22Rv1 (cell line): Measurements from ENCODE around the gene LAMTOR1.
"Not testable (repeated sequence)": the region's sequence is repeated elsewhere in the genome, so short reads cannot be mapped to it uniquely, and the experiment has no call there.

ENCODE experiments used
- H3K27ac ChIP-seq: fragments of 450-650 bp; 2 replicates; pipeline ENCODE4 v1.5.1; 2017
- ZFX ChIP-seq: fragments of 450-650 bp; IDR thresholded peaks from 2 replicates; pipeline ENCODE4 v1.6.1; 2017; ENCODE audit warnings: antibody characterized with exemption, borderline replicate concordance
- TF ChIP-seq, protein P1 (sequence below): fragments of 450-650 bp; IDR thresholded peaks from 2 replicates; pipeline ENCODE4 v1.5.1; 2017; ENCODE audit warnings: mild to moderate bottlenecking

The LAMTOR1 gene

DNA sequence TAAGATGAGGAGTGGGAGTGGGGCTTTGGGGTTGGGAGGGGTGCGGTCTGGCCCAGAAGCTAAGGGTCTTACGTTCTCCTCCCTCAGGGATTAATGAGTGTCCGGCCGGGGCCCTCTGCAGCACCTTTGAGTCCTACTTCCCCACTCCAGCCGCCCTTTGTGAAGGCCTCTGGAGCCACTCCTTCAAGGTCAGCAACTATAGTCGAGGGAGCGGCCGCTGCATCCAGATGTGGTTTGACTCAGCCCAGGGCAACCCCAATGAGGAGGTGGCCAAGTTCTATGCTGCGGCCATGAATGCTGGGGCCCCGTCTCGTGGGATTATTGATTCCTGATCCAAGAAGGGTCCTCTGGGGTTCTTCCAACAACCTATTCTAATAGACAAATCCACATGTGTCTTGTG, 36.4 kb upstream of the LAMTOR1 start:
- TF ChIP-seq, protein P1, sequence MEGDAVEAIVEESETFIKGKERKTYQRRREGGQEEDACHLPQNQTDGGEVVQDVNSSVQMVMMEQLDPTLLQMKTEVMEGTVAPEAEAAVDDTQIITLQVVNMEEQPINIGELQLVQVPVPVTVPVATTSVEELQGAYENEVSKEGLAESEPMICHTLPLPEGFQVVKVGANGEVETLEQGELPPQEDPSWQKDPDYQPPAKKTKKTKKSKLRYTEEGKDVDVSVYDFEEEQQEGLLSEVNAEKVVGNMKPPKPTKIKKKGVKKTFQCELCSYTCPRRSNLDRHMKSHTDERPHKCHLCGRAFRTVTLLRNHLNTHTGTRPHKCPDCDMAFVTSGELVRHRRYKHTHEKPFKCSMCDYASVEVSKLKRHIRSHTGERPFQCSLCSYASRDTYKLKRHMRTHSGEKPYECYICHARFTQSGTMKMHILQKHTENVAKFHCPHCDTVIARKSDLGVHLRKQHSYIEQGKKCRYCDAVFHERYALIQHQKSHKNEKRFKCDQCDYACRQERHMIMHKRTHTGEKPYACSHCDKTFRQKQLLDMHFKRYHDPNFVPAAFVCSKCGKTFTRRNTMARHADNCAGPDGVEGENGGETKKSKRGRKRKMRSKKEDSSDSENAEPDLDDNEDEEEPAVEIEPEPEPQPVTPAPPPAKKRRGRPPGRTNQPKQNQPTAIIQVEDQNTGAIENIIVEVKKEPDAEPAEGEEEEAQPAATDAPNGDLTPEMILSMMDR, result no peak
- no peak for TF ChIP-seq ZFX
- no peak overlapping the region for H3K27ac ChIP-seq

DNA sequence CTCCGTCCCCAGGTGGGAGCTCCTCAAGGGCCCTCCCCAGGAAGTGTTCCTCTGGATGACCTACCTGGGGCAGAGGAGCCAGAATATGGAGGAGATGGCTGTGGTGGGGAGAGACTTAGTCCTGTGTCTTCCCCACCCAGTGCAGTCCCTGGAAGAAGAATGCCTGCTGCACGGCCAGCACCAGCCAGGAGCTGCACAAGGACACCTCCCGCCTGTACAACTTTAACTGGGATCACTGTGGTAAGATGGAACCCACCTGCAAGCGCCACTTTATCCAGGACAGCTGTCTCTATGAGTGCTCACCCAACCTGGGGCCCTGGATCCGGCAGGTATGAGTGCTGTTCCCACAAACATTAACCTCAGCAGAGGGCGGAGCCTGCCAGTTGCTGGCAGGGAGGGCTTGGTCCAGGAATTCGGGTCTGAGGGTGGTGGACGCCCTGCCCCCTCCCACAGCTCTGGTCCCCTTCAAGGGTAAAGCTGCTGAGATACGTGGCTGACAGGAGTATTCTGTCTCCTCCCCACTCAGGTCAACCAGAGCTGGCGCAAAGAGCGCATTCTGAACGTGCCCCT, 35.8 kb upstream of the LAMTOR1 start:
- H3K27ac ChIP-seq, result no peak overlapping the region
- TF ChIP-seq, protein P1, result no peak
- TF ChIP-seq ZFX, result no peak

DNA sequence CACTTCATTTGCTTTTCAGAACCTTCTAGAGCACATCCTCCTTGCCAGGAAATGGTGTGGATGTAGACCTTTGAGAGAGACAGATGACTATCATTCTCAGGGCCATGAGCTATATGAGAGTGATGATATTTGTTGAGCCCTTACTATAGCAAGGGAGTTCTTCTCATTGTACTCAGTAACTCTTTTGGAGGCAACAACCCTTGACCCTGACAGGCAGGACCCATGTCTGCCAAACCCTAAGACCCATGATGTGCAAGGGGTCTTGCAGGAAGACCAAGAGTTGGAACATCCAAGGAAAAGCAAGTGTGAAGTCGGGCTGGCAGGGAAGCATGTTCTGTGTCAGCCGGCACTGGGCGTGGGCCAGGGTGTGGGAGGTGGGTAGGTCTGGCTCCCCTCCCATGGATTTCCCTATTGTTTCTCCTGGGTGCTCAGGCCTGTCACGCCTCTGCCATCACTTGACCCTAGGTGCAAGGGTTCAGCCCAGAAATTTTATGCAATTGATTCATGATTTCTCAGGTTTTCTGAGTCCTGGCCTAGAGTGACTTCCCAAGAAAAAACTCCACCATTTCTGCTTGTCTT, 33.7 kb upstream of the LAMTOR1 start:
- H3K27ac ChIP-seq, result no peak overlapping the region
- TF ChIP-seq, protein P1, result no peak
- TF ChIP-seq ZFX, result no peak

DNA sequence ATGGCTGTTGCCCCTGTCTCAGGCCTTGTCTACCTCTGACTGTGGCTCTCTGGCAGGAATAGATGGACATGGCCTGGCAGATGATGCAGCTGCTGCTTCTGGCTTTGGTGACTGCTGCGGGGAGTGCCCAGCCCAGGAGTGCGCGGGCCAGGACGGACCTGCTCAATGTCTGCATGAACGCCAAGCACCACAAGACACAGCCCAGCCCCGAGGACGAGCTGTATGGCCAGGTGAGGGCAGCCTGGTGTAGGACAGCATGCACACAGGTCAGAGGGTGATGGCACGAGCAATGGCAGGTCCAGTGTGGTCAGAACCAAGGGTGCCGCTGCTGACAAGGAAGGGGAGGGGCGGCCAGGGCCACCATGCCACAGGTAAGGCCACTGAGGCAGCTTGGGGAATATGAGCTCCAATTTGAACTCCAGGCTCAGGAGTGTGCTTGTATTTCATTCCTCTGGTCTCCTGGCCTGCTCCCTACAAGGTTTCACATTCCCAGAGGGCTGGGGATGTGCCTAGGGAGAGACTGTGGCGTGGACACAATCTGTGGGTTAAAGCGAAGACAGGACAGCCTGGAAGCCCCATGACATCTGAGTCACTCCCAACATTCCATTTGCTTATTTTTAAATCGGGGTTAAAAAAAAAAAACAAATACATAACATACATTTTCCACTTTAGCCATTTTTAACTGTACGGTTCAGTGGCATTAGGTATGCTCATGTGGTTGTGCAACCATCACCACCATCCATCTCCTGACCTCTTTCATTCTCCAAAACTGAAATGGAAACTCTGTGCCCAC, 33.0 kb upstream of the LAMTOR1 start:
- TF ChIP-seq ZFX, result no peak
- TF ChIP-seq, protein P1, result no peak
- no peak overlapping the region for H3K27ac ChIP-seq

DNA sequence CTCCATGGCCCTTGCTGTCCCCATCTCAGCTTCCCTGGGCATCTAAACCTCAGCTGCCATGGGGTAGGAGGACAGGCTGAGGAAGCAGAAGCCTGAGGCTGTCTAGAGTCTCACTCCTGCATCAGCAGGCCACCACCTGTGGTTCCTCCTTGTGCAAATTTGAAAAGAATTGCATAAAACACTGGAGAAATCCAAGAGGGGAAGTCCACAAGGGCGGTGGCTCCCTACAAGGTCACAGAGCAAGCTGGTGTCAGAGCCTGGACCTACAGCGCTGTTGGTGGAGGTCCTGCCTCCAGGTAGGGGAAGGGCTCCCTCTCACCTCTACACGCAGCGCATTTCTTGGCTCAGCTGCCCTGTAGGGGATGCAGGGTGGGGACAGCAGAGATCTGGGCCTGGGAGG, 32.4 kb upstream of the LAMTOR1 start, which contains the start of gene FOLR3:
FOLR3 (plus strand) TSS at position 253 of the 400 bp plus-strand sequence. CDS start 228 bp downstream, outside the sequence.
- H3K27ac ChIP-seq, result not testable (repeated sequence)

DNA sequence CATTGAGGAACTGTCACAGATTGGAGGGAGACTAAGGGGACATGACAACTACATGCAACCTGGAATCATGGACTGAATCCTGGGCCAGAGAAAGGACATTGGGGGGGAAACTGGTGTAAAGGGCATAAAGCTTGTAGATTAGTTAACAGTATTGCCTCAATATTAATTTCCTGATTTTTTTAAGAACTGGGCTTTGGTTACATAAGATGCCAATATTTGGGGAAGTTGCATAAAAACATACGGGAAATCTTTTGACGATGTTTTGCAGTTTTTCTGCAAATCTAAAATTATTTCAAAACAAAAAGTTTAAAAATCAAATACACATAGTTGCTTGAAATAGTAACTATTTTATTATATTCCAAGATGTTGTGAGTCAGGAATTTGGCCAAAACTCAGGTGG, 29.5 kb upstream of the LAMTOR1 start:
- no peak overlapping the region for H3K27ac ChIP-seq

DNA sequence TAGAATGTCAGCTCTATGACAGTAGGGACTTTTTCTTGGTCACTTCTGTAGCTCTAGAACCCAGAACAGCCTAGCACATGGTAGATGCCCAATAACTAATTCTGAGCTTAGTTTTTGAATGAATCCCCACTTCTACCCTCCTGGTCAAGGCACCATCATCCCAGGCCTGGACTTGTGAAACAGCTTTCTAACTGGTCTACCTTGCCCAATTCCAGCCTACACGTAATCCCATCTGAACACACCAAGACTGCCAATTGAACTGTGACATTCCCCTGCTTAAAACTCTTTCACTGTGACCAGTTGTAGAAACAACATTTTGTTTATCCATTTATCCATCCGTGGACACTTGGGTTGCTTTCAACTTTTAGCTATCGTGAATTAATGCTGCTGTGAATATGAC, 26.3 kb upstream of the LAMTOR1 start:
- TF ChIP-seq ZFX, result no peak
- TF ChIP-seq, protein P1, result no peak
- H3K27ac ChIP-seq, result no peak overlapping the region

More for the DNA sequence above, 29.5 kb upstream of the LAMTOR1 start:
- no peak for TF ChIP-seq ZFX
- TF ChIP-seq, protein P1, result no peak
